CD4-positive, alpha-beta memory T cell (primary cell): ENCODE measurements around the gene ASGR2. TPM values are rescaled to one million over a fixed set of nuclear protein-coding genes. Genes with fewer than 3 reads are reported as not detected.

Experiments used
- CTCF ChIA-PET: fragments of 350-600 bp; sonication (Branson Sonifier 250); formaldehyde crosslinking; loops from one replicate; lab custom pipeline; 2021; ENCODE audit warnings: inconsistent platforms; ENCODE audit not compliant: partially characterized antibody; lab: Charles Lee
- POLR2A ChIA-PET: fragments of 350-600 bp; sonication (Branson Sonifier 250); formaldehyde crosslinking; loops from one replicate; lab custom pipeline; 2021; ENCODE audit not compliant: partially characterized antibody; lab: Charles Lee
- DNase-seq, 5 donors: peaks; one replicate each; pipeline versions ENCODE4 v3.0.0 to v3.0.0-alpha.2; 2020 to 2022; ENCODE audit warnings: mixed read lengths in 1 of 5
- H3K27ac ChIP-seq: one replicate; pipeline ENCODE4 v1.7.0; 2013; ENCODE audit warnings: low read depth, low read length
- H3K27me3 ChIP-seq: 2 replicates; pipeline ENCODE4 v1.7.0; 2013; ENCODE audit warnings: mild to moderate bottlenecking, low read length, moderate library complexity; ENCODE audit not compliant: insufficient read depth
- H3K36me3 ChIP-seq: 2 replicates; pipeline ENCODE4 v1.7.0; 2013; ENCODE audit warnings: mild to moderate bottlenecking, low read length, moderate library complexity; ENCODE audit not compliant: insufficient read depth
- H3K4me1 ChIP-seq: 2 replicates; pipeline ENCODE4 v1.7.0; 2013; ENCODE audit warnings: mild to moderate bottlenecking, low read length, moderate library complexity; ENCODE audit not compliant: insufficient read depth
- H3K4me3 ChIP-seq, 2 donors: one replicate each; pipeline ENCODE4 v1.7.0; 2013; ENCODE audit warnings: low read length in 2 of 2, mild to moderate bottlenecking in 1 of 2
- H3K9me3 ChIP-seq, 2 donors: one replicate each; pipeline ENCODE4 v1.7.0; 2013; ENCODE audit warnings: low read length in 2 of 2, control low read depth in 1 of 2; ENCODE audit not compliant: control insufficient read depth in 1 of 2
- H3K27ac Mint-ChIP-seq, 7 donors: one replicate each; pipeline ENCODE4 v1.8.0; 2020 to 2021; ENCODE audit warnings: mixed read lengths in 7 of 7, mild to moderate bottlenecking in 6 of 7, inconsistent platforms in 3 of 7, moderate library complexity in 3 of 7
- H3K27me3 Mint-ChIP-seq, 2 donors: one replicate each; pipeline ENCODE4 v1.8.0; 2020 to 2021; ENCODE audit warnings: mixed read lengths in 2 of 2
- H3K36me3 Mint-ChIP-seq, 2 donors: one replicate each; pipeline ENCODE4 v1.8.0; 2020 to 2021; ENCODE audit warnings: mixed read lengths in 2 of 2, inconsistent platforms in 1 of 2, mild to moderate bottlenecking in 1 of 2
- H3K4me1 Mint-ChIP-seq, 4 donors: one replicate each; pipeline ENCODE4 v1.8.0; 2020 to 2021; ENCODE audit warnings: mixed read lengths in 4 of 4, mild to moderate bottlenecking in 1 of 4
- H3K4me3 Mint-ChIP-seq, 8 donors: one replicate each; pipeline ENCODE4 v1.8.0; 2020 to 2021; ENCODE audit warnings: mixed read lengths in 8 of 8, mild to moderate bottlenecking in 7 of 8, moderate library complexity in 6 of 8, inconsistent platforms in 3 of 8
- H3K9me3 Mint-ChIP-seq, 8 donors: one replicate each; pipeline ENCODE4 v1.8.0; 2020 to 2021; ENCODE audit warnings: mixed read lengths in 8 of 8, mild to moderate bottlenecking in 5 of 8, inconsistent platforms in 3 of 8, moderate library complexity in 1 of 8
- intact Hi-C: fragments of 100-400 bp; cut with micrococcal nuclease; formaldehyde crosslinking; loops from one replicate; pipeline ENCODE4 v1.15.1; 2023
- polyA plus RNA-seq, 2 donors: library from polyadenylated mRNA; unstranded; fragments of 300-500 nt; fragmentation: Illumina TruSeq; gene quantifications; one replicate each; pipeline ENCODE4 v1.2.3, GENCODE V29; 2021
- total RNA-seq, 2 experiments: library from RNA; stranded (reverse); gene quantifications; one replicate each; pipeline ENCODE4 v1.2.3, GENCODE V29; 2021

ASGR2 gene
- total and polyA plus RNA-seq, 4 experiments from 2014 or later: not detected

DNA sequence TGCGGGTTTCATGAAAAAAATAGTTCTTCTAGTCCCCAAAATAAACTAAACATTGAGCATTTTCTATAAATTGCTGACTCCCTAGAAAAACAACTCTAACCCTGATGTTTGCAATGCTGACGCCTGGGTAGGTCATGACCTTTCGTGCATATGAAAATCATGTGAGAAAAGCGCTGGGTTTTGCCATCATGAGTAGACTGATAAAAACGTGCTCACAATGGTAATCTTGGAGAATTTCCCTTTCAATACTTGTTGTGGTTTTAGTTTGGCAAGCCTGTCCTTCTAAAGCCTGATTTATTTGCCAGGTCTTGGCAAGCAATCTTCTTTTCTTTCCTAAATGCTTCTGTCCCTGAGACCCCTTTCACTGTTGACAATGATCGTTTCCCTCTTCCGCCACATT lies 30.5 kb downstream of the ASGR2 start:
- CTCF ChIA-PET: no interaction called here
- Histone ChIP-seq H3K4me3 (no peak overlapping the region), H3K9me3 (no peaks in the 10 kb centered on the region), H3K4me1 (peaks cover 17% of the 10 kb centered on the region), H3K36me3 (no peaks in the 10 kb centered on the region), H3K27me3 (no peaks in the 10 kb centered on the region), H3K27ac (no peak overlapping the region)
- peaks cover 2 to 7% of the 10 kb centered on the region in 2 donors for H3K27me3 Mint-ChIP-seq
- no peak for DNase-seq
- POLR2A ChIA-PET: no interaction called here
- intact Hi-C loops: no loop called here
- peak overlapping the region in 1 of 8 donors; percentile 41 for H3K4me3 Mint-ChIP-seq
- H3K36me3 Mint-ChIP-seq: no peaks in the 10 kb centered on the region
- peaks cover 20 to 42% (median 31%) of the 10 kb centered on the region in 4 donors for H3K4me1 Mint-ChIP-seq
- H3K9me3 Mint-ChIP-seq: peaks cover 0 to 4% (median 0%) of the 10 kb centered on the region in 8 donors
- peak overlapping the region in 1 of 7 donors; percentile 87 for H3K27ac Mint-ChIP-seq

DNA sequence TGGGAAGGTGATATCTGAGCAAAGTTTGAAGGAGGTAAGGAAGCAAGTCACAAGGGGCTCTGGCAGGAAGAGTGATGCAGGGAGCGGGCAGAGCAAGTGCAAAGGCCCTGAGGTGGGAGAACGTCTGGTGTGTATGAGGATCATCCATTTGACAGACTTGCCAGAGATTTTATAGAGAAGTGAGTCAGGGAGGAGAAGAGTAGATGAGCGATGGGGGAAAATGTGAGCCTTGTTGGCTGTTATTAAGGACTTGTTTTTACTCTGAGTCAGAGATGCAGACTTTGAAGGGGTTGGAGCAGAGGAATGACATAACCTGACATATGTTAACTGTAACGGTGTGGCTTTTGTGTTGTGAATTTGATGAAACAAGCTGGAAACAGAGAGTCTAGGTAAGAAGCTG lies 31.0 kb downstream of the ASGR2 start:
- no peak overlapping the region for H3K27ac ChIP-seq
- no peaks in the 10 kb centered on the region for H3K9me3 ChIP-seq
- no peaks in the 10 kb centered on the region for H3K27me3 ChIP-seq
- POLR2A ChIA-PET: no interaction called here
- Mint-ChIP-seq H3K4me1 (peaks cover 20 to 44% (median 35%) of the 10 kb centered on the region in 4 donors), H3K27ac (peak overlapping the region in 1 of 7 donors; percentile 69), H3K4me3 (peak overlapping the region in 1 of 8 donors; percentile 40), H3K36me3 (no peaks in the 10 kb centered on the region), H3K9me3 (no peaks in the 10 kb centered on the region), H3K27me3 (peaks cover 2 to 7% of the 10 kb centered on the region in 2 donors)
- no peaks in the 10 kb centered on the region for H3K36me3 ChIP-seq
- no peak overlapping the region for H3K4me3 ChIP-seq
- DNase-seq: no peak
- CTCF ChIA-PET: no interaction called here
- intact Hi-C loops: no loop called here
- H3K4me1 ChIP-seq: peaks cover 17% of the 10 kb centered on the region

DNA sequence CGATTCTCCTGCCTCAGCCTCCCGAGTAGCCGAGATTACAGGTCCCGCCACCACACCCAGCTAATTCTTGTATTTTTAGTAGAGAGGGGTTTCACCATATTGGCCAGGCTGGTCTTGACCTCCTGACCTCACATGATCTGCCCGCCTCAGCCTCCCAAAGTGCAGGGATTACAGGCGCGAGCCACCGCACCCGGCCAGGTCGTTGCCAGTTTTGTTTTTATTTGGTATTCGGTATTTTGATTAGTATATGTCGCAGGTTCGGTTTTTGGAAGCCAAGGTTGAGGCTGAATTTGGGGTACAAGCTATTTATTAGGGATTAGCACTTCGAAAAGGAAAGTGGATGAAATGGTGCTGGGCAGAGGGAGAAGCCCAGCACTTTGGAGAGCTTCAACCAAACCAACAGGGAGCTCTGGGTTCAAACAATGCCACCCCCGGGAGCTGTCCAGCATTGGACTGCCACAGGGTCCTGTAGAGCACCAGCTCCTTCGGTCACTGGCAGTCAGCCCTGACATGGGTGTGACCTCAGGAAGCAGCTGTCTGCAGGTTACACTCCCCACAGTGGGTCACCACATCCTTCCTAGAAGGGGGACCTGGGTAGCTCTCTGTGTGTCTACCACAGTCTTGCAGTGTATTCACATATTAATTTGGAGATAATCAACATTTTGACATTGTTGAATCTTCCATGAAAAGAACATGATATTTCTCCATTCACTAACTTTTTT lies 33.1 kb downstream of the ASGR2 start:
- Mint-ChIP-seq H3K4me1 (peaks cover 20 to 47% (median 35%) of the 10 kb centered on the region in 4 donors), H3K27me3 (peaks cover 2% of the 10 kb centered on the region in 2 donors), H3K36me3 (no peaks in the 10 kb centered on the region), H3K4me3 (peak overlapping the region in 5 of 8 donors; percentile 25 to 57 (median 41)), H3K27ac (peak overlapping the region in 1 of 7 donors; percentile 2), H3K9me3 (no peaks in the 10 kb centered on the region)
- CTCF ChIA-PET: interaction anchor here (0.8 kb wide), 1 partner anchor 51 kb away, joined by 3 read pairs; no protein-coding TSS in a partner anchor
- Histone ChIP-seq H3K27me3 (no peaks in the 10 kb centered on the region), H3K4me1 (peaks cover 17% of the 10 kb centered on the region), H3K4me3 (no peak overlapping the region), H3K36me3 (no peaks in the 10 kb centered on the region), H3K9me3 (no peaks in the 10 kb centered on the region), H3K27ac (no peak overlapping the region)
- POLR2A ChIA-PET: interaction anchor here (0.5 to 0.9 kb wide), 2 partner anchors 36 to 604 kb away, joined by 3 to 4 read pairs; no protein-coding TSS in a partner anchor
- intact Hi-C loops: no loop called here
- peak; percentile 26 to 56 (median 33) for DNase-seq

- Mint-ChIP-seq H3K27ac (peak overlapping the region in 2 of 7 donors; percentile 48 to 80), H3K4me3 (no peak overlapping the region), H3K4me1 (peaks cover 20 to 47% (median 35%) of the 10 kb centered on the region in 4 donors), H3K36me3 (no peaks in the 10 kb centered on the region), H3K27me3 (no peaks in the 10 kb centered on the region), H3K9me3 (no peaks in the 10 kb centered on the region)
- peaks cover 17% of the 10 kb centered on the region for H3K4me1 ChIP-seq
- intact Hi-C loops: no loop called here
- H3K27ac ChIP-seq: no peak overlapping the region
- no peak overlapping the region for H3K4me3 ChIP-seq
- H3K36me3 ChIP-seq: no peaks in the 10 kb centered on the region
- ChIA-PET POLR2A (no interaction called here), CTCF (no interaction called here)
- DNase-seq: no peak
- no peaks in the 10 kb centered on the region for H3K27me3 ChIP-seq
- H3K9me3 ChIP-seq: no peaks in the 10 kb centered on the region
These were observed 34.1 kb downstream of the ASGR2 start for GRCh38 chr17:7080456-7081041.

DNA sequence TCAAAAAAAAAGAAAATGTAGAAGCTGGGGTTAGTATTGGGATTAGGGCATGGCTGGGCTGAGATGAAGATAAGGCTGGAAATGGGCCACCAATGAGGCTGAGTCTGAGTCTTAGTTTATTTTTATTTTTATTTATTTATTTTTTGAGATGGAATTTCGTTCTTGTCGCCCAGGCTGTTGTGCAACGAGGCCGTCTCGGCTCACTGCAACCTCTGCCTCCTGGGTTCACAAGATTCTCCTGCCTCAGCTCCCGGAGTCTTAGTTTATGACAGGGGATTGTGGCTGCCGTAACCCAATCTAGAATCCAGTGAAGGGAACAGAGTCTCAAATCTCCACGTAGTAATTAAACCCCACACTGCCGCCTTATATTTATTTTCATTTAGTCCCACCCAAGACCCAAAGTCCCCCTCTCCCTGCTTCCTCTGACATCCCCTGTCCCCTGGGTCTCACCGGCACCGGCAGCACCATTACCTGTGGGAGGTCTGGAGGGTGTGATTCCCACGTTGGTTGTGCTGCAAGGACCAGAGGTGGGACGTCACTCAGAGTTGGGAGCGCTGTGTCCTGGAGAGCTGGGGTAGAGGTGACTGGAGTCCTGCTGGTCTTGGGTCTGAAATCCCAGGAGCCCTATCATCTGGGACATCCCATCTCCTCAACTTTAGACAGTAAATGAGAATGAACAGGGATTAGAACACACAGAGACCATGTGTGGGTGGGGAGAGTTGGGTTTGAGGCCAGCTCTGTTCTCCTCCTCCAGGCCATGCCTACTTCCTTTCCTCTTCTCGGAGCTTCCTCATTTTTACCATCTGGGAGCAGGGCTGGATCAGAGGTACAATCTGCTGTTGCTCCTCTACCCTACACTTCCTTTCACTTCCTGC lies 34.8 kb downstream of the ASGR2 start, which contains the start of gene CLEC10A:
Gene CLEC10A, minus strand, starts transcription at position 671 of the 875 bp plus-strand sequence. CDS start 1,439 bp downstream, outside the sequence.
- DNase-seq: no peak
- intact Hi-C loops: no loop called here
- H3K9me3 ChIP-seq: no peaks in the 10 kb centered on the region
- H3K36me3 Mint-ChIP-seq: no peaks in the 10 kb centered on the region
- peaks cover 17% of the 10 kb centered on the region for H3K4me1 ChIP-seq
- no peak within 1 kb of the TSS for H3K4me3 ChIP-seq
- ChIA-PET POLR2A (no interaction called here), CTCF (no interaction called here)
- no peaks in the 10 kb centered on the region for H3K27me3 ChIP-seq
- H3K36me3 ChIP-seq: no peaks in the 10 kb centered on the region
- no peak within 1 kb of the TSS for H3K27ac ChIP-seq
- peaks cover 20 to 47% (median 35%) of the 10 kb centered on the region in 4 donors for H3K4me1 Mint-ChIP-seq
- no peaks in the 10 kb centered on the region for H3K9me3 Mint-ChIP-seq
- no peaks in the 10 kb centered on the region for H3K27me3 Mint-ChIP-seq
- H3K4me3 Mint-ChIP-seq: no peak within 1 kb of the TSS
- peak within 1 kb of the TSS in 3 of 7 donors; percentile 48 to 80 (median 56) for H3K27ac Mint-ChIP-seq

DNA sequence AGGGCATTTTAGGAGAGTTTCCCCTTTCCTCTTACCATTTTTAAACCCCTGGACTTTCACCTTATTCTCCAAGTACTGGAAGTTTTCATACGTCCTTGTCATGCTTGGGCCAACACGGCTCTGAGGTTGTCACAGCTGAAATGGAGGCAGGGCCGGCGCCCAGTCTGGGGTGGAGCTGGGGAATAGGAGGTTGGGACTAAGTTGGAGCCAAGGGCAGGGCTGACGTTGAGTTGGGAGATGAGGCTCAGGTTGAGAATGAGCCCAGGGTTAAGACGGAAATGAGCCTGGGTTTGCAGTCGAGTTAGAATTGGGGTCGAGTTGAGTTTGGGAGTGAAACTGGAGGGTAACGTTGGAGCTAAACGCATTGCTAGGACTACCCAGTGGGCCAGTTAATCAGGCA lies 35.9 kb downstream of the ASGR2 start:
- Histone ChIP-seq H3K9me3 (no peaks in the 10 kb centered on the region), H3K36me3 (no peaks in the 10 kb centered on the region), H3K27me3 (no peaks in the 10 kb centered on the region), H3K4me3 (no peak overlapping the region), H3K27ac (no peak overlapping the region), H3K4me1 (peaks cover 17% of the 10 kb centered on the region)
- no peak for DNase-seq
- POLR2A ChIA-PET: no interaction called here
- peaks cover 19 to 38% (median 31%) of the 10 kb centered on the region in 4 donors for H3K4me1 Mint-ChIP-seq
- no peaks in the 10 kb centered on the region for H3K27me3 Mint-ChIP-seq
- peak overlapping the region in 1 of 7 donors; percentile 24 for H3K27ac Mint-ChIP-seq
- CTCF ChIA-PET: no interaction called here
- H3K36me3 Mint-ChIP-seq: no peaks in the 10 kb centered on the region
- intact Hi-C loops: no loop called here
- no peak overlapping the region for H3K4me3 Mint-ChIP-seq
- H3K9me3 Mint-ChIP-seq: no peaks in the 10 kb centered on the region
